HEK293T (cell line): ENCODE results near the gene SLC17A8.

Experiments used
- ARNT ChIP-seq: fragments of 450-650 bp; IDR thresholded peaks from 2 replicates; pipeline ENCODE4 v1.6.1; 2017; ENCODE audit warnings: mild to moderate bottlenecking
- FOXA1 ChIP-seq: fragments of 450-650 bp; IDR thresholded peaks from 2 replicates; pipeline ENCODE4 v1.6.1; 2016; ENCODE audit warnings: mild to moderate bottlenecking
- FOXM1 ChIP-seq: fragments of 450-650 bp; IDR thresholded peaks from 2 replicates; pipeline ENCODE4 v1.6.1; 2017; ENCODE audit warnings: mild to moderate bottlenecking, borderline replicate concordance
- TARDBP ChIP-seq: fragments of 450-650 bp; IDR thresholded peaks from 2 replicates; pipeline ENCODE4 v1.6.1; 2016
- ZNF384 ChIP-seq: fragments of 450-650 bp; IDR thresholded peaks from 2 replicates; pipeline ENCODE4 v1.6.1; 2016

DNA sequence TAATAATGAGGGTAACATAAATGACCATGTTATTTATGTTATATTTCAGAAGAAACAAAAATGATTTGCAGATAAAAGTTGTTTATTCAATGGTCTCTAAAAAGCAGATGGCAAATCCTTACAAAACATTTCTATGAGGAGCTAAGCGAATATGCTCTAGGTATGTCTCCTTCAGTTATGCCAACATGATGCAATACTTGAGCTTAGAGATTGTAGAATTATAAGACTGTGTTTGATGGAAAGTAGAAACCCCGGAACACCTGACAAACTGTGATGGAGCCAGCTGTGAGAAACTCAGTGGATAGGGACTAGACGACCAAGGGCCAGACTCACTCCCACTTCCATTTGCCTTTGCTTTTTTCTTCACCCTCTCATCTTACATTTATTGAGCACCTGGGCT, 99.0 kb downstream of the SLC17A8 start:
- no peak for TF ChIP-seq FOXM1
- TF ChIP-seq FOXA1 = no peak
- TF ChIP-seq ARNT = no peak
- no peak for TF ChIP-seq ZNF384
- no peak for TF ChIP-seq TARDBP
